Activated naive CD8-positive, alpha-beta T cell treated with anti-CD3 and anti-CD28 coated beads for 36 hours (primary cell): ENCODE measurements around the gene PRUNE2. TPM values are rescaled to one million over a fixed set of nuclear protein-coding genes. Genes with fewer than 3 reads are reported as not detected.

Experiments used
- DNase-seq: peaks from one replicate; pipeline ENCODE4 v3.0.0; 2021
- H3K27ac Mint-ChIP-seq: one replicate; pipeline ENCODE4 v1.8.0; 2022; ENCODE audit warnings: mild to moderate bottlenecking, moderate library complexity, mixed read lengths
- H3K27me3 Mint-ChIP-seq: one replicate; pipeline ENCODE4 v1.8.0; 2022; ENCODE audit warnings: mild to moderate bottlenecking, mixed read lengths
- H3K36me3 Mint-ChIP-seq: one replicate; pipeline ENCODE4 v1.8.0; 2021; ENCODE audit warnings: mild to moderate bottlenecking, mixed read lengths
- H3K4me1 Mint-ChIP-seq: one replicate; pipeline ENCODE4 v1.8.0; 2021; ENCODE audit warnings: mixed read lengths
- H3K4me3 Mint-ChIP-seq: one replicate; pipeline ENCODE4 v1.8.0; 2022; ENCODE audit warnings: mild to moderate bottlenecking, moderate library complexity, mixed read lengths
- H3K9me3 Mint-ChIP-seq: one replicate; pipeline ENCODE4 v1.8.0; 2022; ENCODE audit warnings: mixed read lengths
- total RNA-seq, 2 experiments: library from RNA; stranded (reverse); gene quantifications; one replicate each; pipeline ENCODE4 v1.2.3, GENCODE V29; 2021

The PRUNE2 gene
- total RNA-seq, 2 experiments from 2014 or later = 0.35 TPM; not detected in 1

GRCh38 chr9:76891279-76891678 is 14.6 kb downstream of the PRUNE2 start:
- no peaks in the 10 kb centered on the region for H3K9me3 Mint-ChIP-seq
- no peak for DNase-seq
- H3K36me3 Mint-ChIP-seq = no peaks in the 10 kb centered on the region
- H3K4me3 Mint-ChIP-seq = no peak overlapping the region
- H3K27ac Mint-ChIP-seq = no peak overlapping the region
- H3K27me3 Mint-ChIP-seq = peaks cover 4% of the 10 kb centered on the region
- H3K4me1 Mint-ChIP-seq = no peaks in the 10 kb centered on the region

DNA sequence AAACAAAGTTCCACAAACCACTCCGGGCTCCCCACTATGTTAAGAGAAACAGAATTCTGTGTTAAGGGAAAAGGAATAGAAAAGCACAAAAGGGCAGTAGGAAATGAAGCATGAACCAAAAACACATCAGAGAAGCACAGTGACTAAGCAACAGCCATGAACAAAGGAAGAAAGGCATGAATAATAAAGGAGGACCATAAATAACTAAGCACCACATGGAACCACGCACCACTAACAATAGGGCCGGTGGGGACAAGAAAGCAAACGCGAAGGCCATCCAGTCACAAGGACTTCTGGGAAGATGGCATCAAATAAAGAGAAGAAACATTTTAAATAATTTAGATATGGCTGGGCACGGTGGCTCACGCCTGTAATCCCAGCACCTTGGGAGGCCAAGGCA is 18.0 kb downstream of the PRUNE2 start:
- no peak for DNase-seq
- no peak overlapping the region for H3K4me3 Mint-ChIP-seq
- no peak overlapping the region for H3K27ac Mint-ChIP-seq
- no peaks in the 10 kb centered on the region for H3K9me3 Mint-ChIP-seq
- no peaks in the 10 kb centered on the region for H3K27me3 Mint-ChIP-seq
- H3K4me1 Mint-ChIP-seq = no peaks in the 10 kb centered on the region
- no peaks in the 10 kb centered on the region for H3K36me3 Mint-ChIP-seq

GRCh38 chr9:76887003-76887821 is 18.7 kb downstream of the PRUNE2 start:
- Mint-ChIP-seq H3K4me3 (no peak overlapping the region), H3K36me3 (no peaks in the 10 kb centered on the region), H3K4me1 (no peaks in the 10 kb centered on the region), H3K27me3 (no peaks in the 10 kb centered on the region), H3K27ac (no peak overlapping the region), H3K9me3 (no peaks in the 10 kb centered on the region)
- no peak for DNase-seq

- Mint-ChIP-seq H3K27me3 (no peaks in the 10 kb centered on the region), H3K4me3 (no peak overlapping the region), H3K27ac (no peak overlapping the region), H3K9me3 (no peaks in the 10 kb centered on the region), H3K36me3 (no peaks in the 10 kb centered on the region), H3K4me1 (no peaks in the 10 kb centered on the region)
- DNase-seq = no peak
Observed at GRCh38 chr9:76886318-76886717, 19.6 kb downstream of the PRUNE2 start.

- H3K27ac Mint-ChIP-seq = no peak overlapping the region
- H3K27me3 Mint-ChIP-seq = no peaks in the 10 kb centered on the region
- H3K4me1 Mint-ChIP-seq = no peaks in the 10 kb centered on the region
Observed at GRCh38 chr9:76884823-76885222, 21.1 kb downstream of the PRUNE2 start.

DNA sequence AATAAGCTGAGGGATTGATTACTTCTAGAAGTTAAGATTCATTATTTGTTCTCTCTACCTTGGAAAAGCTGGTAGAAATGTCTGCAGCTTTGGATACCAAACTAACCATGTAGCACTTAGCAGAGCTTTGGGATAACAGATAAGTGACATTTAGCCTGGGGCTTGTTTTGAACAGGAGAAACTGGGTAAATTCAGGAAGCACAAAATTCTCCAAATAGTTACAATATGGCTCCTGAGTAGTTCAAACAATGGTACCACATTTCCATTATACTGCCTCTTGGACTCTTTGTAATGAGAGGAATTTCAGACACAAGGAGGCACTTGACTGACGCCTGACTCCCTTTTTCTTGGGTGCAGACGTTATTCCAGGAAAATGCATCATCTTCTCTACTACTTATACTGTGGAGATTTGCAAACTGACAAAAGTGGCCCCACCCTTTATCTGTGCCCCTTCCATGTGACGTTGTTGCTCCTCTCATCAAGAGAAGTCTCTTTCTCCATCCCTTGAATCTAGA is 22.5 kb downstream of the PRUNE2 start:
- Mint-ChIP-seq H3K9me3 (no peaks in the 10 kb centered on the region), H3K36me3 (no peaks in the 10 kb centered on the region), H3K4me3 (no peak overlapping the region)

More at GRCh38 chr9:76884823-76885222, 21.1 kb downstream of the PRUNE2 start:
- no peak for DNase-seq
- no peaks in the 10 kb centered on the region for H3K36me3 Mint-ChIP-seq
- no peak overlapping the region for H3K4me3 Mint-ChIP-seq
- H3K9me3 Mint-ChIP-seq = no peaks in the 10 kb centered on the region

DNA sequence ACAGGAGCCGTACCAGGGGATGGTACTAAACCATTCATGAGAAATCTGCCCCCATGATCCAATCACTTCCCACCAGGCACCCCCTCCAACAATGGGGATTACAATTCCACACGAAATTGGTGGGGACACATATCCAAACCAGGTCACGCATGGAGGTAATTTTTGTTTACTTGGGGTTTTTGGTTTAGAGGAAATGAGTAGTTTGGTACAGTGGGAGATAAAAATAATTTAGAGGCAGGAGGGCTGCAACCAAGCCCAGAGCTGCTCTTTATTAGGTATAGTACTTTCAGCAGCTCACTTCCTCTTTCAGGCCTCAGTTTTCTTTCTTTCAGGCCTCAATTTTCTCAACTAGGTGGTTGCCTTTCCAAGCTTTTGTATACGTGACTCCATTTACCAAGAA is 23.2 kb downstream of the PRUNE2 start:
- no peaks in the 10 kb centered on the region for H3K36me3 Mint-ChIP-seq
- no peaks in the 10 kb centered on the region for H3K4me1 Mint-ChIP-seq
- no peak overlapping the region for H3K4me3 Mint-ChIP-seq
- no peaks in the 10 kb centered on the region for H3K27me3 Mint-ChIP-seq
- H3K27ac Mint-ChIP-seq = no peak overlapping the region
- H3K9me3 Mint-ChIP-seq = no peaks in the 10 kb centered on the region
- DNase-seq = no peak

More for the DNA sequence above, 22.5 kb downstream of the PRUNE2 start:
- H3K27me3 Mint-ChIP-seq = no peaks in the 10 kb centered on the region
- H3K4me1 Mint-ChIP-seq = no peaks in the 10 kb centered on the region
- DNase-seq = no peak
- H3K27ac Mint-ChIP-seq = no peak overlapping the region

GRCh38 chr9:76880210-76880609 is 25.7 kb downstream of the PRUNE2 start:
- DNase-seq = no peak
- H3K27me3 Mint-ChIP-seq = no peaks in the 10 kb centered on the region
- H3K9me3 Mint-ChIP-seq = no peaks in the 10 kb centered on the region
- H3K4me3 Mint-ChIP-seq = no peak overlapping the region
- no peaks in the 10 kb centered on the region for H3K4me1 Mint-ChIP-seq
- no peaks in the 10 kb centered on the region for H3K36me3 Mint-ChIP-seq
- no peak overlapping the region for H3K27ac Mint-ChIP-seq

DNA sequence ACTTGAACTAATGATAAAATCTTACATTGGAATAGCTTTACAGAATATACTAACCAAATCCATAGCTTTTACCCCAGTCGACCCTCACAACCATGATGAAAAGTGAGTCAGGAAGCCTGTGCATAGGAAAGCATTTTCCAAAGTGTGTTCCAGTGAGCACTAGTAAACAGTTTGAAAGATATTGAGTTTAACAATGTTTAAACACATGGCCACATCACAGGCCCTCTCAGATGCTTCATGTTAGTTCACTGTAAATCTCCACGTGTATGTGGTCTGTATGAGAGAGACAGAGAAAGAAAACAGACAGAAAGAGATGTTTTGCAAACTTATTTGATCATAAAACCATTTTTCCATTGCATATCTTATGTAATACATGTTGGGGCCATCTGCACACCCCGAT is 27.0 kb downstream of the PRUNE2 start:
- Mint-ChIP-seq H3K9me3 (no peaks in the 10 kb centered on the region), H3K4me3 (no peak overlapping the region), H3K27ac (no peak overlapping the region), H3K4me1 (no peaks in the 10 kb centered on the region), H3K27me3 (no peaks in the 10 kb centered on the region), H3K36me3 (no peaks in the 10 kb centered on the region)
- no peak for DNase-seq

DNA sequence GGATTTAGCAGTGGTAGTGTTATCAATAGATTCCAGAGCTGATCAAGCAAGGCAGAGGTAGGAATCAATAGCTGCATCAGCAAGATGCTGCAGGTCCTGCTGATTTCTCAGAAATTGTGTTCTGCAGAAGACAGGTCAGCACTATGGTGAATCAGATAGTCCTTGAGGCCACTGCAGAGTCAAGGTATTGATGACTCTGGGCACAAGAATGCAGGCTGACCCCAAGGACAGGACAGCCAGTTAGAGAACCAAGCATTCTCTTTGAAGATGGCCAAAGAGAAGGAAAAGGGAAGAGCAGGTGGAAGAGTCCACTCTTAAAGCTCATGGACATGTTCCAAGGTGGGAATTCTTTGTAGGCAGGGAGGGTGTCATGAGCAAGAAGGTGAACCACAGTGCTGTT is 28.0 kb downstream of the PRUNE2 start:
- H3K4me3 Mint-ChIP-seq = no peak overlapping the region
- H3K27me3 Mint-ChIP-seq = peaks cover 8% of the 10 kb centered on the region
- no peaks in the 10 kb centered on the region for H3K36me3 Mint-ChIP-seq
- no peaks in the 10 kb centered on the region for H3K9me3 Mint-ChIP-seq
- no peak overlapping the region for H3K27ac Mint-ChIP-seq
- H3K4me1 Mint-ChIP-seq = no peaks in the 10 kb centered on the region
- no peak for DNase-seq

GRCh38 chr9:76876098-76876497 is 29.8 kb downstream of the PRUNE2 start:
- H3K4me1 Mint-ChIP-seq = no peaks in the 10 kb centered on the region
- DNase-seq = no peak
- H3K9me3 Mint-ChIP-seq = no peaks in the 10 kb centered on the region
- peaks cover 11% of the 10 kb centered on the region for H3K27me3 Mint-ChIP-seq
- no peaks in the 10 kb centered on the region for H3K36me3 Mint-ChIP-seq
- no peak overlapping the region for H3K4me3 Mint-ChIP-seq
- no peak overlapping the region for H3K27ac Mint-ChIP-seq

GRCh38 chr9:76873821-76874220 is 32.1 kb downstream of the PRUNE2 start:
- no peaks in the 10 kb centered on the region for H3K36me3 Mint-ChIP-seq
- H3K4me3 Mint-ChIP-seq = no peak overlapping the region
- no peaks in the 10 kb centered on the region for H3K4me1 Mint-ChIP-seq
- no peak for DNase-seq
- no peaks in the 10 kb centered on the region for H3K9me3 Mint-ChIP-seq
- H3K27ac Mint-ChIP-seq = no peak overlapping the region
- peaks cover 16% of the 10 kb centered on the region for H3K27me3 Mint-ChIP-seq

GRCh38 chr9:76873056-76873792 is 32.7 kb downstream of the PRUNE2 start:
- no peak overlapping the region for H3K4me3 Mint-ChIP-seq
- DNase-seq = no peak
- H3K4me1 Mint-ChIP-seq = no peaks in the 10 kb centered on the region
- no peaks in the 10 kb centered on the region for H3K9me3 Mint-ChIP-seq
- peaks cover 19% of the 10 kb centered on the region for H3K27me3 Mint-ChIP-seq
- H3K36me3 Mint-ChIP-seq = no peaks in the 10 kb centered on the region
- H3K27ac Mint-ChIP-seq = no peak overlapping the region

DNA sequence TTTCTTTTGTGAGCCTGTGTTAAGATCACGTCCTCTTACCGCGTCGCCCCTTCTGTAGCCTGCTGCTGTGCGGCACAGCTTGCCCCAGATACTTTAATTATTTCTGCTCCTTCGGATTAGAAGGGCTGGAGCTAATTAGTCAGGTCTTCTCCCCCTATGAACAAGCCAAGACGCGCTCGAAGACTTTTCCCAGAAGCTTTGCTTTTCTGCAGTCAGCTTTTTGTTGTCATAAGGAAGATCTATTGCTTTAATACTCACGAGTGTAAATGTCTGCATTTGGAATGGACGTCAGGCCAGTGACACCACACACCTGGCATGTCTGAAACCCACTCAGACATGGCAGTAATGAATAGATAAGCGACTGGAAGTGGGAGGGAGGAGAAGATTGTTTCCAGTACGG is 37.0 kb downstream of the PRUNE2 start:
- Mint-ChIP-seq H3K9me3 (no peaks in the 10 kb centered on the region), H3K27me3 (peaks cover 34% of the 10 kb centered on the region)

DNA sequence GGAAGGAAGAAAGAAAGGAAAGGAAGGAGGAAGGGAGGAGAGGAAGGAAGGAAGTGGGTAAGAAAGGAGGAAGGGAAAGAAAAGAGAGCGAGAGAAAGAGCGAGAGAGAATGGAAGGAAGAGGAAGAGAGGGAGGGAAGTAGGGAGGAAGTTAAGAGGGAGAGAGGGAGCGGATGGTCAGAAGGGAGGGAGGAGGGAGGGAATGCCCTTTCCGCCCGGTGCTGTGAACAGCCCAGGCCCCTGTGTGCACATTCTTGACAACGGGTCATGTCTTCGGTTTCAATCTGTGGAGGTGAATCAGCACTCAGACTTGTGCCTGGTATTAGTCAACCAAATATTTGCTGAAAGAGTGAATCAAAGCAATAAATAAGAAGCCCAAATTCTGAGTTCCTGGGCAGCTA is 39.2 kb downstream of the PRUNE2 start:
- H3K4me1 Mint-ChIP-seq = peaks cover 2% of the 10 kb centered on the region
- H3K27ac Mint-ChIP-seq = no peak overlapping the region
- H3K4me3 Mint-ChIP-seq = no peak overlapping the region
- no peaks in the 10 kb centered on the region for H3K36me3 Mint-ChIP-seq
- H3K27me3 Mint-ChIP-seq = peaks cover 23% of the 10 kb centered on the region
- no peaks in the 10 kb centered on the region for H3K9me3 Mint-ChIP-seq
- DNase-seq = no peak

More for the DNA sequence above, 37.0 kb downstream of the PRUNE2 start:
- Mint-ChIP-seq H3K36me3 (no peaks in the 10 kb centered on the region), H3K27ac (no peak overlapping the region), H3K4me1 (peaks cover 2% of the 10 kb centered on the region), H3K4me3 (no peak overlapping the region)
- DNase-seq = no peak
